ENCODE data around the gene ZFP92. TPM values are rescaled to one million over a fixed set of nuclear protein-coding genes. Genes with fewer than 3 reads are reported as not detected.

Gene ZFP92
- total RNA-seq, 1 donor from 2014 or later, result 1.9 TPM

- no peaks in the 10 kb centered on the region for H3K27me3 ChIP-seq (ENCODE audit: control insufficient read depth, insufficient read depth, low read length)
- DNase-seq (ENCODE audit: low read depth), result peak; percentile 29
- no peak for TF ChIP-seq CTCF (IDR thresholded peaks at IDR 0.05; ENCODE audit: insufficient read depth, low read length, poor library complexity, severe bottlenecking)
Measured at GRCh38 chrX:153459986-153460385, 48.7 kb downstream of the ZFP92 start.

GRCh38 chrX:153460826-153461225, 49.6 kb downstream of the ZFP92 start:
- DNase-seq (ENCODE audit: low read depth), result no peak
- H3K4me3 ChIP-seq (ENCODE audit: low read depth, low read length), result no peak overlapping the region
- peak; percentile 62 for TF ChIP-seq CTCF (IDR thresholded peaks at IDR 0.05; ENCODE audit: insufficient read depth, low read length, poor library complexity, severe bottlenecking)
- no peaks in the 10 kb centered on the region for H3K27me3 ChIP-seq (ENCODE audit: control insufficient read depth, insufficient read depth, low read length)
- no peaks in the 10 kb centered on the region for H3K36me3 ChIP-seq (ENCODE audit: control insufficient read depth, insufficient read depth, low read length)

More at GRCh38 chrX:153459986-153460385, 48.7 kb downstream of the ZFP92 start:
- H3K4me3 ChIP-seq (ENCODE audit: low read depth, low read length), result no peak overlapping the region
- H3K36me3 ChIP-seq (ENCODE audit: control insufficient read depth, insufficient read depth, low read length), result no peaks in the 10 kb centered on the region

Other genes with a start within 250 kb of the ZFP92 start
- not detected in 2 replicates for gene MAGEA1, start 232.2 kb upstream of the ZFP92 start, total RNA-seq
- not detected in 2 replicates for gene PNMA6F, start 89.7 kb upstream of the ZFP92 start, total RNA-seq
- gene ZNF275, start 77.3 kb upstream of the ZFP92 start, total RNA-seq, result 10.5 and 13.0 TPM in 2 replicates
- gene PNMA6E, start 10.1 kb upstream of the ZFP92 start, total RNA-seq, result not detected in 2 replicates
- gene TREX2, start 34.6 kb downstream of the ZFP92 start, total RNA-seq, result 1.1 TPM in 1 of 2 replicates, not detected in the other
- 19.9 and 25.8 TPM in 2 replicates for gene HAUS7, start 59.1 kb downstream of the ZFP92 start, total RNA-seq
- 6.2 and 10.3 TPM in 2 replicates for gene BGN, start 83.5 kb downstream of the ZFP92 start, total RNA-seq
- gene ATP2B3, start 106.2 kb downstream of the ZFP92 start, total RNA-seq, result not detected in 2 replicates
- 29.3 and 36.6 TPM in 2 replicates for gene CCNQ, start 187.7 kb downstream of the ZFP92 start, total RNA-seq
- 3.2 and 4.1 TPM in 2 replicates for gene DUSP9, start 235.7 kb downstream of the ZFP92 start, total RNA-seq

Measured in kidney epithelial cell (primary cell).